ENCODE data around the gene TRIM46. TPM values are rescaled to one million over a fixed set of nuclear protein-coding genes. Genes with fewer than 3 reads are reported as not detected.

The TRIM46 gene
- total and polyA plus RNA-seq, 2 of the 13 experiments (the other 11 are each of a cell fraction or from before 2014, with no cell fraction given), result 0.04 to 0.09 TPM

DNA sequence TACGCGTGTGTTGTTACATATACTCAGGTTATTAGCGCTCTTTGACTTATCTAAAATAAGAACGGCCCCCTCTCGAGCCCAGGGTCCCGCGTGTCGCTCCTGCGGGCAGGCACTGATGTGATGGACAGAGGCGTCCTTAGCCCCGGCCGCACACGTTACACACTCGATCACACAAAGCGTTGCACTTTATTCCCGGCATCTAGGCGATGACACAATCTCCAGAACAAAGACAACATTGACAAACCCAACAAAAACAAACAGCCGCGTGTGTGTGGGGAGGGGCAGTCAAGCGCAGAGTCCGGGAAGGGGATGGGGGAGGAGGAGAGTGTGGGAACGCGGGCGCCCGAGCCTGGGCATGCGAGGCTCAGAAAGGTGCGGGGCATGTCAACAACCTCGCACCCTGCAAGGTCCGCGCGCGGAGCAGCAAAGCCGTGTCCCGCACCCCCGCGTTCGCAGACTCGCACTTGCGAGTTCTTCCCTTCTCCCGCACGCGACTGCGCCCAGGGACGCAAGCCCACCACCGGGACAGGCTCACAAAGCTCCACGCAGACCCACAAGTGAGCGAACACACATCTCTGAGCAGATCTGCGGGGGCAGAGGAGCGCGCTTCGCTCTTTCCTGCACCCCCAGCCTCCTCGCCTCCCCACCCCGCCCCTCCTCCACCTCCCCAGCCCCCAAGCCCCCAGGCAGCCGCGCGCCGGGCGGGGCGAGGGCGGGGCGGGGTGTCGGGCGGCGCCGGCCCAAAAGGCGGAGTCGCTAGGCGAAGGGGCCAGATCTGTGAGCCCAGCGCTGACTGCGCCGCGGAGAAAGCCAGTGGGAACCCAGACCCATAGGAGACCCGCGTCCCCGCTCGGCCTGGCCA is 46.3 kb upstream of the TRIM46 start, which contains the start of gene EFNA1 (continued):
- TF ChIP-seq ZNF670 (CRISPR knock-in tag; IDR thresholded peaks at IDR 0.05; ENCODE audit: borderline replicate concordance), result peak; percentile 81
- TF ChIP-seq KAT8 (CRISPR knock-in tag; IDR thresholded peaks at IDR 0.05), result peak; percentile 35; the same call in 1 of the 2 replicates
- TF ChIP-seq ZBTB42 (CRISPR knock-in tag; IDR thresholded peaks at IDR 0.05), result 0 out of 2 replicates have a peak, but pooled peaks have one; percentile 87
- TF ChIP-seq ZSCAN30 (CRISPR knock-in tag; IDR thresholded peaks at IDR 0.05), result peak; percentile 36; the same call in 1 of the 2 replicates
- no peak for TF ChIP-seq ZNF773 (CRISPR knock-in tag; IDR thresholded peaks at IDR 0.05; ENCODE audit: borderline replicate concordance)
- TF ChIP-seq ZNF703 (CRISPR knock-in tag; IDR thresholded peaks at IDR 0.05; ENCODE audit: borderline replicate concordance), result peak; percentile 89
- no peak; the same call in 1 of the 2 replicates for TF ChIP-seq RNF219 (CRISPR knock-in tag; IDR thresholded peaks at IDR 0.05)
- TF ChIP-seq BRD4 (CRISPR knock-in tag; IDR thresholded peaks at IDR 0.05), result no peak
- no peak for TF ChIP-seq NFIB (CRISPR knock-in tag; IDR thresholded peaks at IDR 0.05; ENCODE audit: borderline replicate concordance)
- TF ChIP-seq REST (IDR thresholded peaks at IDR 0.05; ENCODE audit: borderline replicate concordance in 1 of 2, low read depth in 1 of 2, low read length in 2 of 2), result peak in 1 of 2 experiments; percentile 80; a peak in 2 of 4 replicates
- TF ChIP-seq ZNF326 (CRISPR knock-in tag; IDR thresholded peaks at IDR 0.05; ENCODE audit: borderline replicate concordance), result no peak
- peak; percentile 4; the same call in 1 of the 2 replicates for TF ChIP-seq GZF1 (CRISPR knock-in tag; IDR thresholded peaks at IDR 0.05)
- TF ChIP-seq, protein P1, sequence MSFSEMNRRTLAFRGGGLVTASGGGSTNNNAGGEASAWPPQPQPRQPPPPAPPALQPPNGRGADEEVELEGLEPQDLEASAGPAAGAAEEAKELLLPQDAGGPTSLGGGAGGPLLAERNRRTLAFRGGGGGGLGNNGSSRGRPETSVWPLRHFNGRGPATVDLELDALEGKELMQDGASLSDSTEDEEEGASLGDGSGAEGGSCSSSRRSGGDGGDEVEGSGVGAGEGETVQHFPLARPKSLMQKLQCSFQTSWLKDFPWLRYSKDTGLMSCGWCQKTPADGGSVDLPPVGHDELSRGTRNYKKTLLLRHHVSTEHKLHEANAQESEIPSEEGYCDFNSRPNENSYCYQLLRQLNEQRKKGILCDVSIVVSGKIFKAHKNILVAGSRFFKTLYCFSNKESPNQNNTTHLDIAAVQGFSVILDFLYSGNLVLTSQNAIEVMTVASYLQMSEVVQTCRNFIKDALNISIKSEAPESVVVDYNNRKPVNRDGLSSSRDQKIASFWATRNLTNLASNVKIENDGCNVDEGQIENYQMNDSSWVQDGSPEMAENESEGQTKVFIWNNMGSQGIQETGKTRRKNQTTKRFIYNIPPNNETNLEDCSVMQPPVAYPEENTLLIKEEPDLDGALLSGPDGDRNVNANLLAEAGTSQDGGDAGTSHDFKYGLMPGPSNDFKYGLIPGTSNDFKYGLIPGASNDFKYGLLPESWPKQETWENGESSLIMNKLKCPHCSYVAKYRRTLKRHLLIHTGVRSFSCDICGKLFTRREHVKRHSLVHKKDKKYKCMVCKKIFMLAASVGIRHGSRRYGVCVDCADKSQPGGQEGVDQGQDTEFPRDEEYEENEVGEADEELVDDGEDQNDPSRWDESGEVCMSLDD (CRISPR knock-in tag; IDR thresholded peaks at IDR 0.05; ENCODE audit: borderline replicate concordance), result peak; percentile 46; the same call in 1 of the 2 replicates
- no peak for TF ChIP-seq ZNF496 (CRISPR knock-in tag; IDR thresholded peaks at IDR 0.05; ENCODE audit: insufficient replicate concordance)
- no peak for TF ChIP-seq ZNF256 (CRISPR knock-in tag; conservative IDR thresholded peaks at IDR 0.05)
- TF ChIP-seq ZNF331 (CRISPR knock-in tag; IDR thresholded peaks at IDR 0.05), result peak; percentile 76; the same call in 1 of the 2 replicates
- no peak; the same call in none of the 2 replicates for TF ChIP-seq ZSCAN21 (CRISPR knock-in tag; IDR thresholded peaks at IDR 0.05; ENCODE audit: borderline replicate concordance)
- no peak for TF ChIP-seq ZNF704 (CRISPR knock-in tag; IDR thresholded peaks at IDR 0.05; ENCODE audit: borderline replicate concordance)
